Testis (tissue), 3 donors: Measurements from ENCODE around the gene DMBT1. TPM values are rescaled to one million over a fixed set of nuclear protein-coding genes. Genes with fewer than 3 reads are reported as not detected.

Experiments
- DNase-seq: peaks from one replicate; pipeline ENCODE4 v3.0.0-alpha.2; 2019
- H3K27ac ChIP-seq, 2 donors: fragments of 200-600 bp; sonication (generic); one replicate each; pipeline ENCODE4 v1.5.1; 2019
- H3K27me3 ChIP-seq: fragments of 200-600 bp; sonication (generic); one replicate; pipeline ENCODE4 v1.5.1; 2019
- H3K36me3 ChIP-seq: fragments of 200-600 bp; sonication (generic); one replicate; pipeline ENCODE4 v1.5.1; 2017; ENCODE audit warnings: low read depth; ENCODE audit errors: missing control alignments
- H3K4me1 ChIP-seq: fragments of 200-600 bp; sonication (generic); one replicate; pipeline ENCODE4 v1.5.1; 2019
- H3K4me3 ChIP-seq, 2 donors: fragments of 200-600 bp; sonication (generic); one replicate each; pipeline ENCODE4 v1.5.1; 2017 to 2019
- H3K9me3 ChIP-seq: fragments of 200-600 bp; sonication (generic); one replicate; pipeline ENCODE4 v1.5.1; 2017
- POLR2A ChIP-seq: fragments of 450-650 bp; IDR thresholded peaks from one replicate; pipeline ENCODE4 v1.6.1; 2017; ENCODE audit warnings: antibody characterized with exemption, mild to moderate bottlenecking, moderate library complexity
- WGBS, 2 donors: methylation state at CpG; one replicate each; pipeline ENCODE4 v1.1.5; 2018; 5-methylcytosine and 5-hydroxymethylcytosine counted together
- intact Hi-C: fragments of 100-400 bp; cut with DNase I; formaldehyde crosslinking; loops from one replicate; pipeline ENCODE4 v1.15.1; 2023; ENCODE audit warnings: low total_unique reads
- polyA plus RNA-seq: library from polyadenylated mRNA; stranded (reverse); fragments of 350-450 nt; fragmentation: Illumina TruSeq; extraction: RNeasy Lipid Tissue Mini Kit (QIAGEN cat#74804); gene quantifications from one replicate; pipeline ENCODE4 v1.2.3, GENCODE V29; 2014; ENCODE audit warnings: low read depth, low replicate concordance; ENCODE audit not compliant: insufficient read depth
- total RNA-seq, 2 donors: library from RNA; depleted of rRNA; stranded (reverse); fragments of >200 nt; gene quantifications; one replicate each; pipeline ENCODE4 v1.2.3, GENCODE V29; 2016
- TF ChIP-seq, protein P1 (sequence below), 3 experiments: fragments of 450-650 bp in 2 of 3; fragments of 200-600 bp in 1 of 3; sonication (generic) in 1 of 3; IDR thresholded peaks; one replicate each; pipeline ENCODE4 v1.5.1; 2016 to 2019; ENCODE audit warnings: antibody characterized with exemption in 3 of 3, mild to moderate bottlenecking in 2 of 3, moderate library complexity in 1 of 3

The DMBT1 gene
- total and polyA plus RNA-seq, 3 donors from 2014 or later: 0.87 to 2.7 (median 1.2) TPM

DNA sequence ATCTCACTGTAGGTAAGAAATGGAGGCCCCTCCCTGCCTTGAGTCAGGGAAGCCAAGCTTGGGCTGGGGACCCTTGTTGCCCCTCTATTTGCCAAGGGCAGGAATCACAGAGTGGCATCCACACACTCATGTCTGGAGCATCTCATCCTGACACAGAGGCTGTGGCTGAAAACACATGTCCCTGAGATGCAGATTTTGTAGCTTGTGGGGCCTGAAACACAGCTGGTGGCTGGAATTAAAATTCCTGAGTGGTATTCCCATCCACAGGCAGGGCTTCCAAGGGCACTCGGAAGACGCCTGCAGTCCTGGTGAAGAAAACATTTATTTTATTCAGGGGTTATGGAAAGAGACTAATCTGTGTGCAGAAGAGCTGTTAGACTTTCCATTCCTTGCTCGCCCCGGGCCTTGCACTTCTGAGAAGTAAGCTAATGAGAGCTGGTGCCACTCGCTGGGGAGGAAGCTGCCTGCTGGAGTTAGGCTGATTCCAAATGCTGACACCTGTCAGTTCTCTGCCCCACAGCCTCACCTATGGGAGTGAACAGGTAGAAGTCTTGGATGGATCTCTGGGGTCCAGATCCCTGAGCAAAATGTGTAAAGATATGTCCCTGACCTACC lies 103.1 kb downstream of the DMBT1 start:
- no peaks in the 10 kb centered on the region for H3K36me3 ChIP-seq
- WGBS, 2 donors: 78 to 87% methylated on average over 5 of the region's 5 CpGs
- TF ChIP-seq, protein P1, sequence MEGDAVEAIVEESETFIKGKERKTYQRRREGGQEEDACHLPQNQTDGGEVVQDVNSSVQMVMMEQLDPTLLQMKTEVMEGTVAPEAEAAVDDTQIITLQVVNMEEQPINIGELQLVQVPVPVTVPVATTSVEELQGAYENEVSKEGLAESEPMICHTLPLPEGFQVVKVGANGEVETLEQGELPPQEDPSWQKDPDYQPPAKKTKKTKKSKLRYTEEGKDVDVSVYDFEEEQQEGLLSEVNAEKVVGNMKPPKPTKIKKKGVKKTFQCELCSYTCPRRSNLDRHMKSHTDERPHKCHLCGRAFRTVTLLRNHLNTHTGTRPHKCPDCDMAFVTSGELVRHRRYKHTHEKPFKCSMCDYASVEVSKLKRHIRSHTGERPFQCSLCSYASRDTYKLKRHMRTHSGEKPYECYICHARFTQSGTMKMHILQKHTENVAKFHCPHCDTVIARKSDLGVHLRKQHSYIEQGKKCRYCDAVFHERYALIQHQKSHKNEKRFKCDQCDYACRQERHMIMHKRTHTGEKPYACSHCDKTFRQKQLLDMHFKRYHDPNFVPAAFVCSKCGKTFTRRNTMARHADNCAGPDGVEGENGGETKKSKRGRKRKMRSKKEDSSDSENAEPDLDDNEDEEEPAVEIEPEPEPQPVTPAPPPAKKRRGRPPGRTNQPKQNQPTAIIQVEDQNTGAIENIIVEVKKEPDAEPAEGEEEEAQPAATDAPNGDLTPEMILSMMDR (IDR thresholded peaks at IDR 0.05): no peak
- no peak for TF ChIP-seq POLR2A
- DNase-seq: no peak
- no peaks in the 10 kb centered on the region for H3K27me3 ChIP-seq
- no peak overlapping the region for H3K27ac ChIP-seq
- H3K4me3 ChIP-seq: no peak overlapping the region
- intact Hi-C loops: no loop called here
- peaks cover 10% of the 10 kb centered on the region for H3K4me1 ChIP-seq
- no peaks in the 10 kb centered on the region for H3K9me3 ChIP-seq

DNA sequence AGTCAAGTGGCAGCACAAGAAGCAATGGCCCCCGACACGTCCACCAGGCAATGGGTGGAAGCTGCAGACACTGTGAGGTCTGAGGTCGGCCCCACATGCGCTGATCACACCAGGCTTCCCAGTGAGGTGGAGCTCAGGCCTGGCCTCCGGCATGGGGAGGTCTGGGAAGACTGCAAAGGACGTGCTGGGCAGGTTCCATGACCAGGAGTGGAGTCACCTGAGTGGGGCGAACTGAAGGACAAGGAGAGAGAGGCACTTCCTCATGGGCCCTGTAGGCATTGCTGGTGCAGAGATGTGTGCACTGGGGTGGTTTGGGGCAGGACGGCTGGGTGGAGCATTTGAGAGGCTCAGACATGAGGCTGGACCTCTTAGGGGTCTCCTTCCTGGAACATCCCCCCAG lies 103.9 kb downstream of the DMBT1 start:
- TF ChIP-seq, protein P1 (IDR thresholded peaks at IDR 0.05): no peak
- TF ChIP-seq POLR2A: no peak
- H3K9me3 ChIP-seq: no peaks in the 10 kb centered on the region
- no peak overlapping the region for H3K4me3 ChIP-seq
- H3K27me3 ChIP-seq: no peaks in the 10 kb centered on the region
- H3K36me3 ChIP-seq: no peaks in the 10 kb centered on the region
- H3K27ac ChIP-seq: no peak overlapping the region
- intact Hi-C loops: no loop called here
- 87 to 94% methylated on average over 7 to 8 of the region's 8 CpGs for WGBS, 2 donors
- H3K4me1 ChIP-seq: peaks cover 10% of the 10 kb centered on the region
- DNase-seq: no peak

DNA sequence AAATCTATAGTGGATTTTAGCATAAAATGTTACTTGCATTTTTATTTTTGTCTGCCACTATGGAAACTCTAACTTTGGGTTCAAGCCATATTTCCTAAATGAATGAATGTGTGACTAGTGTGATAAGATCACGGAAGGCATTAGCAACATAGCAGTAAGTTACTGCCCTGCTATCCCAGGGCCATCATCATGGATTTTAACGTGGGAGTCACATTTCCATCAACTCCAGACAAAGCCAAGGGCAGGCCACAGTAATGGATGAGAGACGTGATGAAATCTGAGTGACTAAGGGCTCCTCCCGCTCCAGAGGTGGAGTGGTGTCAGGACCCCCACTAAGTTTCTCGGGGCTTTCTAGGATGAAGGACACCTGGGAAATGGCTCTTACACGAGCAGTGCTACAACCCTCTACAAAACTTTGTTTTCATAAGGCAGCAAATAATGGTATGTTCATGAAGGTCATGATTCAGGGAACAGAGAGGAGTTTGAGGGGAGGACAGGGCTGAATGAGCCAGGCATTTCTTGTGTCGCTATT lies 104.8 kb downstream of the DMBT1 start:
- Histone ChIP-seq H3K4me1 (peaks cover 10% of the 10 kb centered on the region), H3K9me3 (no peaks in the 10 kb centered on the region), H3K27ac (no peak overlapping the region), H3K4me3 (no peak overlapping the region), H3K27me3 (no peaks in the 10 kb centered on the region), H3K36me3 (no peaks in the 10 kb centered on the region)
- WGBS, 2 donors: 46 to 65% methylated on average over 7 of the region's 7 CpGs
- intact Hi-C loops: no loop called here
- DNase-seq: no peak
- TF ChIP-seq, protein P1 (IDR thresholded peaks at IDR 0.05): no peak
- no peak for TF ChIP-seq POLR2A

DNA sequence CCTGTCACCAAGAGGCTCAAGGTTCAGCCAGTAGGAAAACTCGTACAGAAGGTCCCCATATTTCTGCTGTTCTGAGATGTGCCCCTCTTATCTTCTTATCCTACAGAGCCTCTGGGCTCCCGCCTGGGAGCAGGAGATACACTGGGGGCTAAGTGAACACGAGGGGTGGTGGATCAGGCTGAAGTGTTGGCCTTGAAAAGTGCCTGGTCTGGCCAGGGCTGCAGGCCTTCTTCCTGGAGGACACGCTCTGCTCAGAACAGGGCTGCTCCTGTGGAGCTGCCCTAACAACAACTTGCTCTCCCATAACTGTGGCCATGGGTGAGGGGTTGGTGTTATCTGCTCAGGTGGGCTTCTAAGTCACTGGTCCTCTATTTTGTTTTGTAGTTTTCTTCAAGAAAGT lies 105.4 kb downstream of the DMBT1 start:
- intact Hi-C loops: no loop called here
- Histone ChIP-seq H3K27ac (no peak overlapping the region), H3K4me3 (no peak overlapping the region), H3K9me3 (no peaks in the 10 kb centered on the region), H3K4me1 (peaks cover 10% of the 10 kb centered on the region), H3K27me3 (no peaks in the 10 kb centered on the region), H3K36me3 (no peaks in the 10 kb centered on the region)
- TF ChIP-seq, protein P1 (IDR thresholded peaks at IDR 0.05): no peak
- TF ChIP-seq POLR2A: no peak
- no peak for DNase-seq
- 26 to 56% methylated on average over 4 of the region's 4 CpGs for WGBS, 2 donors

DNA sequence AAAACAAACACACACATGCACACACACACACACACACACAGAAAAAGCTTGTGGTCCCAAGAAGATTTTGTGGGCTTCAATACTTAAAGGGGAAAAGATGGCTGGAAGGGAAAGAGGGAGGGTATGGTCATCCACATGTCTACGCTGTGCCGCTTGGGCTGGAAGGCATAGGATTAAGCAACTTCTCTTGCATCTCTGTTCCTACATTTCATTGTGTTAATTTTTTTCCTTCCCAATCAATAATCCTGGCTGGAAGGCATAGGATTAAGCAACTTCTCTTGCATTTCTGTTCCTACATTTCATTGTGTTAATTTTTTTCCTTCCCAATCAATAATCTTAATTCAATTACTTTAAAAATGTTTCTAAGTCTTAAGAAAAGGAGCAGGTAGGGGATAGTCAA lies 108.5 kb downstream of the DMBT1 start:
- Histone ChIP-seq H3K4me1 (peaks cover 10% of the 10 kb centered on the region), H3K4me3 (no peak overlapping the region), H3K36me3 (no peaks in the 10 kb centered on the region), H3K27ac (no peak overlapping the region), H3K9me3 (no peaks in the 10 kb centered on the region), H3K27me3 (no peaks in the 10 kb centered on the region)
- intact Hi-C loops: no loop called here
- 92 to 97% methylated on average over 2 of the region's 2 CpGs for WGBS, 2 donors
- DNase-seq: no peak
- TF ChIP-seq POLR2A: no peak
- TF ChIP-seq, protein P1 (IDR thresholded peaks at IDR 0.05): no peak
